HG03196 (cell line): Measurements from ENCODE around the gene ZNF385C.
A peak's percentile ranks its signal among the peaks of the same experiment; 100 is the strongest.

Source experiments
- ATAC-seq: cut with Tn5 transposase; IDR thresholded peaks from one replicate; pipeline ENCODE4 v1.9.1; 2021; ENCODE audit not compliant: unreplicated experiment

ZNF385C gene

GRCh38 chr17:42107597-42108576, 9.6 kb upstream of the ZNF385C start:
- peak; percentile 50 for ATAC-seq

- ATAC-seq: no peak
Observed at GRCh38 chr17:42107124-42107523, 8.9 kb upstream of the ZNF385C start.

GRCh38 chr17:42106009-42106408, 7.7 kb upstream of the ZNF385C start:
- no peak for ATAC-seq

DNA sequence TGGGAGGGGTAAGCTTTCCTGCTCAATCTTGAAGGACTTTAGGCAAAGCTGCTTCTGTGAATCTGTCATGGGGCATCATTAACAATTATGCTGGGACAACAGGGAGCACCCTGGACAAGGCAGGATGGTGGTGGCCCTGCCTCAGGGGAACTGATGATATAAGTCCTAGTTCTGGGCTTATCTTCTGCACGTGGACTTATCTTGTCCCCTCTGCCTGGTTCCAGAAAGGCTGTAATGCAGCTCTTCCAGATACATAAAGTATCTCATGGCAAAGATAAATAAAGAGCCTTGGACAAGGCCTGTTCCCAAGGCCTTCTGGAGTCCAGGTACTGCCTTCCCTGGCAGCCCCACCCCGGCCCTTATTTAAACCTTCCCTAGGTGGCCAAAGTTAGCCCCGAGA, 6.0 kb upstream of the ZNF385C start:
- ATAC-seq: no peak

DNA sequence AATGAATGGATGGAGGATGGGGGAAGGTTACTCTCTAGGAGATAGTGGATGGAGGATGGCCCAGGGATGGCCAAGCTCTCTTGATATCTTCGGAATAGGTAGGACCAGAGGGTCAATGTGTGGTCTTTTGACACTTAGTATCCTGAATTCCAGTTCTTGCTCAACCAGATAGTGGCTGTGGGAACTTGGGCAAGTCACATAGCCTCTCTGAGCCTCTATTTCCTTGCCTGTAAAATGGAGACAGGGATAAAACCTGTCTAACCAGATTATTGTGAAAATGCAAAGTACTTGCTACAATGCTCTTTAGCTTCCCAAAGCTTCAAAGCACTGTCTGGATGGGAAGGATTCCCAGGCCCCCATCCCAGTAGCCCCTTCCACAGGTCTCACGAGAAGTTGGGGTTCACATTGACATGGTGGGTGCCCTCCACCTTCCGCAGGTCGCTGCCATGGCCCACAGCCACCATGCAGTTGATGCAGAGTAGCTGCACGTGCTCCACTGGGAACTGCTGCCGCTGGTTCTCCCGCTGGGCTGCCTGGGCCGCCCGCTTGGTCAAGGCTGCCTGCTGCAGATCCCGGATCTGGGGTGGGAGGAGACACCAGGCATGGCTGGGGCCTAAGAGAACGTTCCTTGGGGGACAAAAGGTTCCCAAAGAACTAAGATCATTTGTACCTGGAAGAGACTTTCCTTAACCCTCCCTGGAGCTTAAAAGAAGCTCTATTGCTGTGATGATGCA, 5.1 kb upstream of the ZNF385C start:
- no peak for ATAC-seq

DNA sequence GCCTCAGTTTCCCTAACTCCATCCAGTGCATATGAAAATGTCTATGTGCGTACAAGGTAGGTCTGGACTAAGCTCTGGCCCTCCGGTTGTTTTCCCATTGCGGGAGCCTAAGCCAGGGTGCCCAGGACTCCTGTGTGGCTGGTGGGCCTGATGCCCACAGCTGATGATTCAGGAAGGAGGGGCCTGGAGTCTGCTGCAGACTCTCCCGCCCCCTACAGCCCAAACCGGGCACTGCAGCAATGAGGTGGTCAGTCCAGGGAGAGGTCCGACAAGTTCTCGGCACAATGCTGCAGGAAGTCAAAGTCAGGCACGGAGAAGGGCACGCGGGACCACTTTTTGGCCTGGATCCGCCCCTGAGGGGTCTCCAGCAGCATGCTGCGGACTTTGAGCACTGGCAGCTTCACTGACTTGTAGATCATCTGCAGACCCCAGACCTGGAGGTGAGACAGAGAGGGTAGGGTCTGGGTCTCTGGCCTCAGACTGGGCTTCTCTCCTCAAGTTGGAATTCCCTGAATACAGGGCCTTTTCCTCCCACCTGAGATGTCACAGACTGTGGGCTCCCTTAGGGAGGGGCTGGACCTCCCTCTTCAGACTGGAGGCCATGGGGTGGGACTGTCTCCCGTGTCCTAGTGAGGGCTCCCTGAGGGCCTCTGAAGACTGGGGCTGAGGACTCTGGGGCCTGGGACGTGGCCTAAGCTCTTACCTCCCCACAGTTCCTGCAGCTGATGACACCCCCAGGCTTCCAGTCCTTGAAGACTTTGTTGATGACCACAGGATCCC, 3.4 kb upstream of the ZNF385C start:
- ATAC-seq: no peak

GRCh38 chr17:42098730-42099399, 592 bp upstream of the ZNF385C start:
- ATAC-seq: no peak

GRCh38 chr17:42096360-42097111, 1.7 kb downstream of the ZNF385C start:
- no peak for ATAC-seq

DNA sequence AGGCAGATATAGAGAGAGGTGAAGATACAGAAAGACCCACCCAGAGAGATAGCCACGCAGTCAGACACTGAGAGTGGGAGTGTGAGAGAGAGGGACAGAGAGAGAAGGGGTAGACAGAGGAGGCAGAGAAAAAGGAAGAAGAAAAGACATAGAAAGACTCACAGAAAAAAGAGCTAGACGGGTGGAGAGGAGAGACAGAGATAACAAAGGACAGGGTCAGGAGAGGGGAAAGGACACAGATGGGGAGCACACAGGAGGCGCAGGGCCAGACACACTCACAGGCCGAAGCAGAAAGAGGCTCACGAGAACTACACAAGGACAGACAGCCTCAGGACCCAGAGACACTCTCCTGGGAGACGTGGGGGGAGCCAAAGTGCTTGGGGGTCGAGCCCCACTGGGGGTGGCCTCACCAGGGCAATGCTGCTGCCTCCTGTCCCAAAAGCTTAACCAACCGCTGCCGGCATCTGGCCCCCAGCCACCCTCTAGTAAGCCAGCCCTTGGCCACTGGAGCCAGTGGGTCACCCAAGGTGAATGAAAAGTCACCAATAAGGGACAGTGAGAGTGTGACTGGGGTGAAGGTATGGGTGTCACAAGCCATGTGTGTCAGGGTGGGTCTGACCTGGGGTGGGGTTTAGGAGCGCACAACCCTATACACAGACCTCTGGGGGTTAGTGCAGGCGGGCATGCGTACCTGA, 3.8 kb downstream of the ZNF385C start:
- ATAC-seq: no peak

DNA sequence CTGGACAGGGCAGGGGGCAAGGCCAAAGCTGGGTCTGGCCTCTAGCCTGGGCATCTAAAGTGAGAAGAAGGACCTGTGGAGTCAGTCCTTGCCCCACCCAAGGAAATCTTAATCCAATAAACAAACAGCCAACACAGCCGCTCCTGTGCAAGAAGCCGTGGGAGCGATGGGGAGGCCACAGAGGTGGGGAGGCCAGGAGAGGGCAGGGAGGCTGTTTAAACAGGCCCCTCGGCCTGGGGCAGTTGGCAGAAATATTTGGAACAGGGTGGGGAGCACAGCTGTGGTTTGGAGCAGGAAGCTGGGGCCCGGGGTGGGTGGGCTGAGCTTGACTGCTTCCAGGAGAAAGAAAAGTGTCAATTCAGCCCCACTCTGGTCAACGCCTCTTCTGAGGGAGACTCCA, 5.3 kb downstream of the ZNF385C start:
- no peak for ATAC-seq

GRCh38 chr17:42090964-42091790, 7.1 kb downstream of the ZNF385C start:
- ATAC-seq: no peak

GRCh38 chr17:42088736-42089135, 9.5 kb downstream of the ZNF385C start:
- ATAC-seq: no peak

- no peak for ATAC-seq
Observed at GRCh38 chr17:42087736-42088705, 10.3 kb downstream of the ZNF385C start.

DNA sequence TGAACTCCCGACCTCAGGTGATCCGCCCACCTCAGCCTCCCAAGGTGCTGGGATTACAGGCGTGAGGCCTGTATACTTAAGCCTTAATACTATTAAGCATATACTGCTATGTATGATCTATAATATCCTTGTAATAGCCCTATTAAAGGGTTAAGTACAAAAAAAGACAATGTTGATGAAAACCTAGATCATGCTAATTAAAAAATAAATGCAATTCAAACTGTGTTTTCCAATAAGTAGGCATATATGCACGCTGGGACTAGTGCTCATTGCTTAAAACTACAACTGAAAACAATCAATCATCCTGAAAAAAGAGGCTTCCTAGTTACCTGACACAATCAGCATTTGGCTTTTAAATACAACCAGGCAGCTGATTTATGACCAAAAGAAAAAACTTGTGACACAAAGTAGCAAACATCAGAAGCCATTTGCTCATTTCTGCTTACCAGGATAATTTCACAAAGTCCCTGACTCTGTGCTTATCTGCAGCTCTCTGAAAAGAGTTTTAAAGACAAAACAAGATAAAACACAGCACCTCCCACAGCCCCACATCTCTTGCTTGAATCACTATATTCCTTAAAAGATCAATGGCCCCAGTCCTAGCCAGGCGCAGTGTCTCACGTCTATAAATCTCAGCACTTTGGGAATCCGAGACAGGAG, 11.1 kb downstream of the ZNF385C start:
- ATAC-seq: no peak

GRCh38 chr17:42081516-42082129, 16.6 kb downstream of the ZNF385C start:
- no peak for ATAC-seq

DNA sequence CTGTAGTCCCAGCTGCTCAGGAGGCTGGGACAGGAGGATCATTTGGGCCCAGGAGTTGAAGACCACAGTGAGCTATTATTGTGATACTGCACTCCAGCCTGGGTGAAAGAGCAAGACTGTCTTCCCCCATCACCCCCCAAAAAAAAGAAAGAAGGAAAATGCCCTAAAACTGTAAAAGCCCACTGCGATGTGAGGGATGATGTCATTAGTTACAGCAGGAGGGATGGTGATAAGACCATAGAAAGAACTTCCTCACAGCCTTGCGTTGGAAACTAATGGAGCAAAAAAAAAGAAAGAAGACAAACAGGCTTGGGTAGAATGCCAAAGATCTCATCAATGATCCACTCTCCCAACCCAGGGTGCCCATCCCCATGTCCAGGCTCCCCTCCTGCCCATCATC, 18.7 kb downstream of the ZNF385C start:
- ATAC-seq: no peak
